K562 treated with DMSO at 1 percent for 48 hours (cell line): ENCODE measurements around the gene SH3BP5L. TPM values are rescaled to one million over a fixed set of nuclear protein-coding genes. Genes with fewer than 3 reads are reported as not detected.

Experiments used
- total RNA-seq: library from RNA; unstranded; fragments of 300-600 nt; gene quantifications from 2 replicates; pipeline ENCODE4 v1.2.3, GENCODE V29; 2022; ENCODE audit warnings: low replicate concordance; ENCODE audit errors: extremely low read depth

The SH3BP5L gene
- not detected in 2 replicates for total RNA-seq

GRCh38 chr1:248825909-248826760 is at the start of gene SH3BP5L:
TSS of gene SH3BP5L (minus strand) at chr1:248825915. CDS start at chr1:248824935, 980 bp downstream.

GRCh38 chr1:248858891-248859889 is 33.5 kb upstream of the SH3BP5L start, which contains the start of gene ZNF692:
TSS of gene ZNF692 (minus strand) at chr1:248859085. CDS start at chr1:248858309, 776 bp downstream.

GRCh38 chr1:248837781-248838356 is 12.2 kb upstream of the SH3BP5L start, which contains the start of gene ZNF672:
TSS of gene ZNF672 (plus strand) at chr1:248838224. CDS start at chr1:248847275, 9,051 bp downstream.

Other genes starting within 250 kb of the SH3BP5L start
- not detected in 2 replicates for gene OR2T10, start 228.2 kb downstream of the SH3BP5L start, total RNA-seq
- gene OR2T11, start 190.8 kb downstream of the SH3BP5L start, total RNA-seq, result not detected in 2 replicates
- gene OR2T35, start 180.6 kb downstream of the SH3BP5L start, total RNA-seq, result not detected in 2 replicates
- not detected in 2 replicates for gene OR2T27, start 170.4 kb downstream of the SH3BP5L start, total RNA-seq
- gene OR14I1, start 123.1 kb downstream of the SH3BP5L start, total RNA-seq, result not detected in 2 replicates
- gene LYPD8, start 70.2 kb downstream of the SH3BP5L start, total RNA-seq, result not detected in 2 replicates
- not detected in 2 replicates for gene ZNF672, start 12.3 kb upstream of the SH3BP5L start, total RNA-seq
- gene ZNF692, start 33.2 kb upstream of the SH3BP5L start, total RNA-seq, result not detected in 2 replicates
- not detected in 2 replicates for gene PGBD2, start 80.3 kb upstream of the SH3BP5L start, total RNA-seq